Measurements from ENCODE around the gene MGAT4B.

DNA sequence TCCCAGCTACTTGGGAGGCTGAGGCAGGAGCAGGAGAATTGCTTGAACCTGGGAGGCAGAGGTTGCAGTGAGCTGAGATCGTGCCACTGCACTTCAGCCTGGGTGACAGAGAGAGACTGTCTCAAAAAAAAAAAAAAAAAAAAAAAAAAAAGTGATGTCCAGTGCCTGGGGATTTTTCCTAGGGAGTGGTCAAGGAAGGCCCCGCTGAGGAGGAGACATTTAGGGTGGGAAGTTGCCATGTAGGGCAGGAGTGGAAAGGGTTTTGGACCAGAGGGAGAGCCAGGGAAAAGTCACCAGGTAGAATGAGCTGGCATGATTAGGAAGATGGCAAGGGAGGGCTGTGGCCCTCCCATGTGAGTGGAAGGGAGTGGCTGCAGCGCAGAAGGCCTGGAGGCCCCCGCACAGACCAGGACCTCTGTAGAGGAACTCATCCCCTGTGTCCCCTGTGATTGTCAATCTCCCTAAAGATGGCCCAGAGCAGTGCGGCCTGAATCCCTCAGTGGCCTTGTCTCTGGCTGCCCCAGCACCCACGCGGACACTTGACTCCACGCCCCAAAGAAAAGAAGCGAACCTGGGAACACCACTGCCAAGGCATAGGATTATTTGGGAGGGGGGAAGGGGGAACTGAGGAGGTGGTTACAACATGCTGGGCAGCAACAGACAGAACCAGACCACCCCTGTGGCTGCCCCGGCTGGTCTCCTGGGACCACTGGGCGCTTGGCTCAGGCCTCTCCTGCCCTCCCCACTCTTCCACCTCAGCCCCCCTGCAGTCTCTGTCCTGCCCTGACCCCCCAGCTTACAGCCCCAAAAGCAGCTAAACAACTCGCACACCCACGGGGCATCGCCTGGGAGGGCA is 11.5 kb upstream of the MGAT4B start:
- TF ChIP-seq TAF1 (IDR thresholded peaks at IDR 0.05; ENCODE audit: low read depth) (no peak), CREB1 (IDR thresholded peaks at IDR 0.05; ENCODE audit: low read depth) (no peak), EP300 (IDR thresholded peaks at IDR 0.05; ENCODE audit: borderline replicate concordance) (no peak), EGR1 (IDR thresholded peaks at IDR 0.05) (no peak), REST (IDR thresholded peaks at IDR 0.05; ENCODE audit: low read depth) (no peak), ZBTB7A (IDR thresholded peaks at IDR 0.05; ENCODE audit: low read depth) (no peak), RAD21 (IDR thresholded peaks at IDR 0.05; ENCODE audit: low read depth) (no peak), CEBPB (IDR thresholded peaks at IDR 0.05) (no peak), TEAD4 (IDR thresholded peaks at IDR 0.05) (no peak), NFIC (IDR thresholded peaks at IDR 0.05) (no peak)
- TF ChIP-seq, protein P1, sequence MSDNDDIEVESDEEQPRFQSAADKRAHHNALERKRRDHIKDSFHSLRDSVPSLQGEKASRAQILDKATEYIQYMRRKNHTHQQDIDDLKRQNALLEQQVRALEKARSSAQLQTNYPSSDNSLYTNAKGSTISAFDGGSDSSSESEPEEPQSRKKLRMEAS (IDR thresholded peaks at IDR 0.05) = no peak
